BE2C (cell line): Measurements from ENCODE around the gene JAG1.

Experiments used
- DNase-seq: peaks from one replicate; pipeline ENCODE4 v3.0.0-alpha.2; 2020
- H3K27me3 ChIP-seq: fragments of 250-450 bp; sonication (Bioruptor Pico); 2 replicates; pipeline ENCODE4 v1.5.1; 2020; ENCODE audit warnings: mild to moderate bottlenecking
- H3K36me3 ChIP-seq: fragments of 250-450 bp; sonication (Bioruptor Pico); 2 replicates; pipeline ENCODE4 v1.5.1; 2020; ENCODE audit warnings: mild to moderate bottlenecking
- H3K4me1 ChIP-seq: fragments of 250-450 bp; sonication (Bioruptor Pico); 2 replicates; pipeline ENCODE4 v1.5.1; 2020
- H3K4me3 ChIP-seq: 2 replicates; pipeline ENCODE4 v1.5.1; 2011; ENCODE audit warnings: low read depth, low read length
- H3K9me3 ChIP-seq: fragments of 250-450 bp; sonication (Bioruptor Pico); 2 replicates; pipeline ENCODE4 v1.5.1; 2020
- TF ChIP-seq, protein P1 (sequence below): IDR thresholded peaks from 2 replicates; pipeline ENCODE4 v1.5.1; 2012; ENCODE audit warnings: mild to moderate bottlenecking, low read depth, low read length

Gene JAG1

GRCh38 chr20:10604865-10605440, 68.8 kb downstream of the JAG1 start:
- DNase-seq: no peak

DNA sequence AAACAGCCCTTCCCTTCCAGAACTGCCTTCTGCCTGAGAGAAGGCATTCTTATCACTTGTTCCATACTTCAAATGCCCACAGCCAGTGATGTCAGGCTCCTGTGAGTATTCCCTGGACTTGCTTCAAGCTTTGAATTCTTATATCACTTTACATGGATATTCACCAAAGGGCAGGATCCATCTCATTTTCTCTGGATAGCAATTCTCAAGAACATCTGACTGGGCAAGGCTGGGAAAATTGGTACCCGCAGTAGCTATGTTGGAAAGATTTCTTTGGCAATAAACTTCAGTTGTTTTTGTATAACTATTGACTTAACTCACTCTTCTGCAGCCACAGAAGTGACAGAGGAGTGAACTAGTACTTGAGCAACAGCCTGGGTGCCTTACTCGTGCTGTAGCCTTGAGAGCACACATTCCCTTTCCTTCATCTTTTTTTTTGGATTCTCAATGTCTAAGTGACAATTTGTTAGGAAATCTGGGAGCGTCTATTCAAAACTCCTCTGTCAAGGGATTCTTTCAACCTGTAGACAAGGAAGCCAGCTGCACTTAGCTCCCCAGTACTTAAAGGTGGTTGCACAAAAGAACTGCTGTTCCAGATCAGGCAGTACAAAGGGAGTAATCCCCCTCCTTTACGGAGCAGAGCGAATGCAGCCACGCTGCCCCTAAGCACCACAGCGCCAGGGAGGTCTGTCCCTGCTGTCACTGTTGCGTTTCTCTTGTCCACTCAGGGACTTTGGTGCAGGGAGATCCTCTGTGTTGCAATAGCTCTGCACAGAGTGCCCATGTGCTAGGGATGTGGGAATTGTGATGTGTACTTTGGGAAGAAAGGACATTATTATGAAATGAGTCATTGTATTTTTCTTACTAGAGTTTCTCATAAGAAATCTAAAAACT, 69.6 kb downstream of the JAG1 start:
- H3K36me3 ChIP-seq: no peaks in the 10 kb centered on the region

More at GRCh38 chr20:10604865-10605440, 68.8 kb downstream of the JAG1 start:
- no peak overlapping the region for H3K4me3 ChIP-seq
- TF ChIP-seq, protein P1, sequence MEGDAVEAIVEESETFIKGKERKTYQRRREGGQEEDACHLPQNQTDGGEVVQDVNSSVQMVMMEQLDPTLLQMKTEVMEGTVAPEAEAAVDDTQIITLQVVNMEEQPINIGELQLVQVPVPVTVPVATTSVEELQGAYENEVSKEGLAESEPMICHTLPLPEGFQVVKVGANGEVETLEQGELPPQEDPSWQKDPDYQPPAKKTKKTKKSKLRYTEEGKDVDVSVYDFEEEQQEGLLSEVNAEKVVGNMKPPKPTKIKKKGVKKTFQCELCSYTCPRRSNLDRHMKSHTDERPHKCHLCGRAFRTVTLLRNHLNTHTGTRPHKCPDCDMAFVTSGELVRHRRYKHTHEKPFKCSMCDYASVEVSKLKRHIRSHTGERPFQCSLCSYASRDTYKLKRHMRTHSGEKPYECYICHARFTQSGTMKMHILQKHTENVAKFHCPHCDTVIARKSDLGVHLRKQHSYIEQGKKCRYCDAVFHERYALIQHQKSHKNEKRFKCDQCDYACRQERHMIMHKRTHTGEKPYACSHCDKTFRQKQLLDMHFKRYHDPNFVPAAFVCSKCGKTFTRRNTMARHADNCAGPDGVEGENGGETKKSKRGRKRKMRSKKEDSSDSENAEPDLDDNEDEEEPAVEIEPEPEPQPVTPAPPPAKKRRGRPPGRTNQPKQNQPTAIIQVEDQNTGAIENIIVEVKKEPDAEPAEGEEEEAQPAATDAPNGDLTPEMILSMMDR: no peak
- no peaks in the 10 kb centered on the region for H3K27me3 ChIP-seq
- no peaks in the 10 kb centered on the region for H3K9me3 ChIP-seq
- H3K4me1 ChIP-seq: no peaks in the 10 kb centered on the region
- no peaks in the 10 kb centered on the region for H3K36me3 ChIP-seq

GRCh38 chr20:10603378-10603777, 70.4 kb downstream of the JAG1 start:
- Histone ChIP-seq H3K27me3 (no peaks in the 10 kb centered on the region), H3K36me3 (no peaks in the 10 kb centered on the region), H3K4me1 (no peaks in the 10 kb centered on the region), H3K4me3 (no peak overlapping the region), H3K9me3 (no peaks in the 10 kb centered on the region)
- TF ChIP-seq, protein P1: no peak
- DNase-seq: no peak

More for the DNA sequence above, 69.6 kb downstream of the JAG1 start:
- DNase-seq: no peak
- Histone ChIP-seq H3K27me3 (no peaks in the 10 kb centered on the region), H3K4me1 (no peaks in the 10 kb centered on the region), H3K9me3 (no peaks in the 10 kb centered on the region), H3K4me3 (no peak overlapping the region)
- TF ChIP-seq, protein P1: no peak

DNA sequence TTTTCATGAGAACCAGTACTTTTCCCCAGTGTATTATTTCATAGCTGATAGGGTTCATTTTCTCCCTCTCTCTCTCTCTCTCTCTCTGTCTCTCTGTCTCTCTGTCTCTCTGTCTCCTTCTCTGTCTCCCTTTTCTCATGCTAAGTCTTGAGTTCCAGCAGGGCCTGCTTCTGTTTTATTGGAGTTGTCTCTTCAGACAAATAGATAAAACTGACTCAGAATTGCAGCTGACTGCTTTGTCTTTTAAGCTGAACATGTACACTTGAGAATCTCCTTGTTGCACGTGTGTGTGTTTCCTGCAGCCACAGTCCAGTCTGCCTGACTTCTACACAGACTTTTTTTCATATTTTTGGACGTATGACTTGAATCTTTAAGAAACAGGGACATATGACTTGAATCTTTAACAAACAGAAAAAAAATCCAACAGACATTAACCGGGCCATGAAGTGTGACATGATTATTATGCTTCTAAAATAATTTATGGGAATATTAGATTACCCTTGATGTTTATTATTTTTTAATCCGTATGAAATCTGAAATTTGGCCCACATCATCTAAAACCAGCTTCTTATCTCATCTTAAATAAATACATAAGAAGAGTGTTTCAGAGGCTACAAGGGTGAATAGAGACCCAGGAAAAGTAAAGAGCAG, 71.5 kb downstream of the JAG1 start:
- H3K36me3 ChIP-seq: no peaks in the 10 kb centered on the region
- TF ChIP-seq, protein P1: no peak
- no peak for DNase-seq

GRCh38 chr20:10597637-10598036, 76.2 kb downstream of the JAG1 start:
- Histone ChIP-seq H3K27me3 (no peaks in the 10 kb centered on the region), H3K9me3 (no peaks in the 10 kb centered on the region), H3K36me3 (no peaks in the 10 kb centered on the region), H3K4me3 (no peak overlapping the region), H3K4me1 (no peaks in the 10 kb centered on the region; the same call in 1 of the 2 replicates)
- DNase-seq: no peak
- TF ChIP-seq, protein P1: no peak

More for the DNA sequence above, 71.5 kb downstream of the JAG1 start:
- Histone ChIP-seq H3K9me3 (no peaks in the 10 kb centered on the region), H3K27me3 (no peaks in the 10 kb centered on the region), H3K4me3 (no peak overlapping the region), H3K4me1 (no peaks in the 10 kb centered on the region)
